Spleen (tissue), 11 donors: ENCODE data around the gene SGSH. TPM values are rescaled to one million over a fixed set of nuclear protein-coding genes. Genes with fewer than 3 reads are reported as not detected.
A peak's percentile ranks its signal among the peaks of the same experiment; 100 is the strongest.

Experiments used
- DNase-seq: peaks from one replicate; pipeline ENCODE4 v3.0.0-alpha.2; 2020
- H3K27ac ChIP-seq, 8 donors: fragments of 200-600 bp; sonication (generic) in 7 of 8; 1 replicate in 4 of 8; 2 replicates in 4 of 8; pipeline versions ENCODE4 v1.5.0 to v1.8.0; 2016 to 2021; ENCODE audit warnings: inconsistent platforms in 4 of 8, mild to moderate bottlenecking in 4 of 8, moderate library complexity in 1 of 8
- H3K27me3 ChIP-seq, 7 donors: fragments of 200-600 bp; sonication (generic) in 6 of 7; replicated peaks in 1 of 7; 1 replicate in 4 of 7; 2 replicates in 3 of 7; pipeline versions ENCODE4 v1.5.0 to v1.8.0; 2016 to 2021; ENCODE audit warnings: inconsistent platforms in 3 of 7, mild to moderate bottlenecking in 1 of 7
- H3K36me3 ChIP-seq, 6 donors: fragments of 200-600 bp; sonication (generic) in 5 of 6; 1 replicate in 4 of 6; 2 replicates in 2 of 6; pipeline versions ENCODE4 v1.5.0 to v1.8.0; 2016 to 2021; ENCODE audit warnings: inconsistent platforms in 2 of 6
- H3K4me1 ChIP-seq, 6 donors: fragments of 200-600 bp; sonication (generic) in 5 of 6; 1 replicate in 3 of 6; 2 replicates in 3 of 6; pipeline versions ENCODE4 v1.5.0 to v1.8.0; 2016 to 2021; ENCODE audit warnings: inconsistent platforms in 3 of 6
- H3K4me3 ChIP-seq, 8 donors: fragments of 200-600 bp; sonication (generic) in 7 of 8; 1 replicate in 4 of 8; 2 replicates in 4 of 8; pipeline versions ENCODE4 v1.5.0 to v1.8.0; 2016 to 2021; ENCODE audit warnings: inconsistent platforms in 4 of 8, mild to moderate bottlenecking in 4 of 8, moderate library complexity in 2 of 8
- H3K9me3 ChIP-seq, 8 donors: fragments of 200-600 bp; sonication (generic) in 7 of 8; 1 replicate in 4 of 8; 2 replicates in 4 of 8; pipeline versions ENCODE4 v1.5.0 to v1.8.0; 2016 to 2021; ENCODE audit warnings: inconsistent platforms in 4 of 8
- CTCF ChIP-seq, 11 experiments: fragments of 200-600 bp in 7 of 11; fragments of 450-650 bp in 4 of 11; sonication (generic) in 4 of 11; IDR thresholded peaks in 8 of 11; conservative IDR thresholded peaks in 3 of 11; 1 replicate in 7 of 11; 2 replicates in 4 of 11; pipeline versions ENCODE4 v1.4.0 to v1.8.0; 2016 to 2021; ENCODE audit warnings: antibody characterized with exemption in 11 of 11, inconsistent platforms in 4 of 11, mild to moderate bottlenecking in 1 of 11
- POLR2A ChIP-seq, 3 donors: fragments of 450-650 bp; IDR thresholded peaks; one replicate each; pipeline ENCODE4 v1.5.1; 2017; ENCODE audit warnings: antibody characterized with exemption in 3 of 3, mild to moderate bottlenecking in 1 of 3
- POLR2AphosphoS5 ChIP-seq, 3 donors: sonication (generic); formaldehyde crosslinking; IDR thresholded peaks; one replicate each; pipeline ENCODE4 v1.5.1; 2017; ENCODE audit warnings: antibody characterized with exemption in 3 of 3
- WGBS, 5 donors: extraction: QIAGEN DNeasy Blood & Tissue Kit in 3 of 5; methylation state at CpG; one replicate each; pipeline versions ENCODE4 v1.1.5 to v1.1.7; 2013 to 2018; 5-methylcytosine and 5-hydroxymethylcytosine counted together
- intact Hi-C: fragments of 100-400 bp; cut with DNase I; formaldehyde crosslinking; loops from one replicate; pipeline ENCODE4 v1.15.0; 2023; ENCODE audit warnings: low total_unique reads
- polyA plus RNA-seq, 3 donors: library from polyadenylated mRNA; stranded (reverse); fragments of 200-250 nt; gene quantifications; one replicate each; pipeline ENCODE4 v1.2.1, GENCODE V29; 2013
- total RNA-seq, 7 donors: library from RNA; depleted of rRNA in 3 of 7; stranded (reverse); fragments of >200 nt in 3 of 7; fragmentation: NEBNext Ultra II Directional in 4 of 7; extraction: Animal tissue kit (Norgen Biotek cat#: 25700) in 4 of 7; gene quantifications; one replicate each; pipeline versions ENCODE4 v1.1.0 to v1.2.1, GENCODE V29; 2016 to 2021
- donor health status: healthy with polysubstance abuse.
- donor health status: DM: no; HTN: no; CAD: no; lungs with moderate emphysema.
- donor health status: DM: no; HTN: no; CAD: no.
- donor health status: Bipolar disorder and iron deficiency.
- donor health status: healthy.
- donor health status: DM: no; HTN: no; CAD: no.
- donor health status: DM: yes; HTN: yes; CAD: no.

SGSH gene
- total and polyA plus RNA-seq, 10 donors: 23.6 to 137 (median 90.3) TPM

GRCh38 chr17:80257716-80258213 lies 37.6 kb upstream of the SGSH start:
- no peak for DNase-seq
- 79 to 87% (median 84%) methylated on average over 14 of the region's 14 CpGs for WGBS, 5 donors
- intact Hi-C loops: no loop called here
- TF ChIP-seq POLR2A (IDR thresholded peaks at IDR 0.05) (no peak), POLR2AphosphoS5 (IDR thresholded peaks at IDR 0.05) (no peak), CTCF (IDR thresholded peaks at IDR 0.05 in 8 of 11, conservative IDR thresholded peaks at IDR 0.05 in 3 of 11) (no peak)
- H3K36me3 ChIP-seq: peaks cover 0 to 9% (median 0%) of the 10 kb centered on the region in 6 donors
- H3K27me3 ChIP-seq: no peaks in the 10 kb centered on the region
- peaks cover 9 to 74% (median 64%) of the 10 kb centered on the region in 6 donors for H3K4me1 ChIP-seq
- no peaks in the 10 kb centered on the region for H3K9me3 ChIP-seq
- no peak overlapping the region for H3K4me3 ChIP-seq
- H3K27ac ChIP-seq: peak overlapping the region in 5 of 8 donors; percentile 51 to 98 (median 94)

- no peaks in the 10 kb centered on the region for H3K27me3 ChIP-seq
- H3K4me3 ChIP-seq: no peak overlapping the region
- intact Hi-C loops: no loop called here
- TF ChIP-seq CTCF (IDR thresholded peaks at IDR 0.05 in 8 of 11, conservative IDR thresholded peaks at IDR 0.05 in 3 of 11) (no peak), POLR2AphosphoS5 (IDR thresholded peaks at IDR 0.05) (no peak)
- WGBS, 5 donors: 93 to 99% (median 95%) methylated on average over 5 of the region's 5 CpGs
- H3K4me1 ChIP-seq: peaks cover 4 to 61% (median 51%) of the 10 kb centered on the region in 6 donors
- DNase-seq: no peak
- H3K9me3 ChIP-seq: no peaks in the 10 kb centered on the region
- H3K27ac ChIP-seq: peak overlapping the region in 4 of 8 donors; percentile 75 to 98 (median 88)
- peaks cover 0 to 24% (median 0%) of the 10 kb centered on the region in 6 donors for H3K36me3 ChIP-seq
Observed at GRCh38 chr17:80256034-80256350, 35.9 kb upstream of the SGSH start.

GRCh38 chr17:80254396-80255251 lies 34.5 kb upstream of the SGSH start:
- H3K4me1 ChIP-seq: peaks cover 4 to 55% (median 47%) of the 10 kb centered on the region in 6 donors
- H3K4me3 ChIP-seq: peak overlapping the region in 2 of 8 donors; percentile 5 to 39
- H3K27me3 ChIP-seq: no peaks in the 10 kb centered on the region
- H3K9me3 ChIP-seq: no peaks in the 10 kb centered on the region
- no peak for TF ChIP-seq POLR2A (IDR thresholded peaks at IDR 0.05)
- peak in 2 of 3 donors; percentile 16 to 90 for TF ChIP-seq POLR2AphosphoS5 (IDR thresholded peaks at IDR 0.05)
- 29 to 37% (median 34%) methylated on average over 13 of the region's 13 CpGs for WGBS, 5 donors
- H3K27ac ChIP-seq: peak overlapping the region; percentile 70 to 98 (median 82)
- intact Hi-C loops: loop anchor here (5.0 kb wide), 1 partner anchor 57 kb away; no protein-coding TSS in a partner anchor
- no peak for DNase-seq
- H3K36me3 ChIP-seq: peaks cover 0 to 31% (median 0%) of the 10 kb centered on the region in 6 donors

DNA sequence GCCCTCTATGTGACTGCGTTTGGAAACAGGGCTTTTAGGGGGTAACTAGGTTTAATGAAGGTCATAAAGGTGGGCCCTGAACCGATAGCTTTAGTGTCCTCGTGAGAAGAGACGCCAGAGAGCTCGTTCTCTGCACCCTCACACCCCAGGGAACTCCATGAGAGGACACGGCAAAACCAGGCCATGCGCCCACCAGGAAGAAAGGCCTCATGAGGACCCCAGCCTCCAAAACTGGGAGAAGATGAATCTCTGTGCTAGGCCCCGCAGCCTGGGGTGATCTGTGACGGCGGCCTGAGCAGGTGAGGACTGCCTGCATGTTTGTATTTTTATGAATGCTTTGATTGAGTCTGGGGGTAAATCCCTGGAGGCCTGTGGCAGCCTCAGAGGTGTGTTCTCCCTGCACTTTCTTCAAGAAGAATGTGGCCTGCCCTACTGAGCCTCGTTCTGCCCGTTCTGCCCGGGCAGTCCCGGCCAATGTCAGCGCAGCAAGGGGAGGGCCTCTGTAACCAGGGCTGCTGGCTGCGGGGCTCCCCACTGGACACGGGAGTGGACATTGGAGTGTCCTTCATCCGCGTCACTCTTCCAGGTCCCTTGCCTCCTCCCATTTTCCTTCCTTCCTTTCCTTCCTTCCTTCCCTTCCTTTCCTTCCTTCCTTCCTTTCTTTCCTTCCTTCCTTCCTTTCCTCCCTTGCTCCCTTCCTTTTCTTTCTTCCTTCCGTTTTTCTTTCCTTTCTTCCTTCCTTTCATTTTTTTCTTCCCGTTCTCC lies 33.7 kb upstream of the SGSH start:
- Histone ChIP-seq H3K4me3 (no peak overlapping the region), H3K27ac (peak overlapping the region; percentile 70 to 98 (median 82)), H3K4me1 (peaks cover 4 to 47% (median 38%) of the 10 kb centered on the region in 6 donors), H3K27me3 (no peaks in the 10 kb centered on the region), H3K36me3 (peaks cover 0 to 39% (median 1%) of the 10 kb centered on the region in 6 donors), H3K9me3 (no peaks in the 10 kb centered on the region)
- WGBS, 5 donors: 82 to 88% (median 83%) methylated on average over 19 to 21 of the region's 21 CpGs
- no peak for DNase-seq
- no peak for TF ChIP-seq CTCF (IDR thresholded peaks at IDR 0.05 in 8 of 11, conservative IDR thresholded peaks at IDR 0.05 in 3 of 11)
- TF ChIP-seq POLR2AphosphoS5 (IDR thresholded peaks at IDR 0.05): peak in 1 of 3 donors; percentile 31
- intact Hi-C loops: loop anchor here (5.0 kb wide), 1 partner anchor 57 kb away; no protein-coding TSS in a partner anchor
